GM23338 (cell line): ENCODE results near the gene BMPR1B. TPM values are rescaled to one million over a fixed set of nuclear protein-coding genes. Genes with fewer than 3 reads are reported as not detected.

Experiments
- ATAC-seq: fragments of 200-7000 bp; cut with Tn5 transposase; 3 replicates; pipeline ENCODE4 v1.9.1; 2020
- DNase-seq: peaks from one replicate; pipeline ENCODE4 v3.0.0-alpha.2; 2015; ENCODE audit warnings: low spot score
- H2AFZ ChIP-seq: fragments of 200-600 bp; sonication (generic); 2 replicates; pipeline ENCODE4 v1.8.0; 2016; ENCODE audit warnings: antibody characterized with exemption, mild to moderate bottlenecking, moderate library complexity
- H3F3A ChIP-seq: fragments of 200-600 bp; sonication (generic); replicated peaks from 2 replicates; pipeline ENCODE4 v1.8.0; 2017; ENCODE audit warnings: antibody characterized with exemption, mixed run types, low read depth
- H3K27ac ChIP-seq: fragments of 200-600 bp; sonication (generic); 2 replicates; pipeline ENCODE4 v1.6.1; 2016; ENCODE audit warnings: low read depth
- H3K27me3 ChIP-seq: fragments of 200-600 bp; sonication (generic); 2 replicates; pipeline ENCODE4 v1.8.0; 2016; ENCODE audit warnings: mild to moderate bottlenecking, mixed run types, moderate library complexity; ENCODE audit not compliant: insufficient read depth
- H3K36me3 ChIP-seq: fragments of 200-600 bp; sonication (generic); 2 replicates; pipeline ENCODE4 v1.8.0; 2016; ENCODE audit warnings: mild to moderate bottlenecking; ENCODE audit not compliant: insufficient read depth
- H3K4me1 ChIP-seq: fragments of 200-600 bp; sonication (generic); 2 replicates; pipeline ENCODE4 v1.8.0; 2016; ENCODE audit warnings: mild to moderate bottlenecking, moderate library complexity; ENCODE audit not compliant: insufficient read depth
- H3K4me2 ChIP-seq: fragments of 200-600 bp; sonication (generic); 2 replicates; pipeline ENCODE4 v1.7.1; 2017; ENCODE audit warnings: mixed run types
- H3K4me3 ChIP-seq: fragments of 200-600 bp; sonication (generic); 2 replicates; pipeline ENCODE4 v1.6.1; 2016; ENCODE audit warnings: mixed run types
- H3K79me2 ChIP-seq: fragments of 200-600 bp; sonication (generic); replicated peaks from 2 replicates; pipeline ENCODE4 v1.8.0; 2017; ENCODE audit warnings: mild to moderate bottlenecking; ENCODE audit not compliant: insufficient read depth
- H3K9me2 ChIP-seq: fragments of 200-600 bp; sonication (generic); 2 replicates; pipeline ENCODE4 v1.8.0; 2017; ENCODE audit not compliant: insufficient read depth
- H4K20me1 ChIP-seq: fragments of 200-600 bp; sonication (generic); replicated peaks from 2 replicates; pipeline ENCODE4 v1.8.0; 2017; ENCODE audit warnings: mild to moderate bottlenecking; ENCODE audit not compliant: insufficient read depth
- H3K27ac Mint-ChIP-seq: 2 replicates; pipeline ENCODE4 v1.8.0; 2020; ENCODE audit warnings: inconsistent platforms, mild to moderate bottlenecking, moderate library complexity, mixed read lengths
- H3K27me3 Mint-ChIP-seq: 3 replicates; pipeline ENCODE4 v1.8.0; 2022; ENCODE audit warnings: low read depth, mild to moderate bottlenecking, moderate library complexity, mixed read lengths, inconsistent platforms; ENCODE audit not compliant: insufficient read depth, poor library complexity
- H3K36me3 Mint-ChIP-seq: 3 replicates; pipeline ENCODE4 v1.8.0; 2021; ENCODE audit warnings: low read depth, mild to moderate bottlenecking, inconsistent platforms, moderate library complexity, mixed read lengths
- H3K4me1 Mint-ChIP-seq: 3 replicates; pipeline ENCODE4 v1.8.0; 2020; ENCODE audit warnings: mild to moderate bottlenecking, inconsistent platforms, mixed read lengths
- H3K4me3 Mint-ChIP-seq: 3 replicates; pipeline ENCODE4 v1.8.0; 2021; ENCODE audit warnings: moderate library complexity, mild to moderate bottlenecking, inconsistent platforms, mixed read lengths
- H3K9me3 Mint-ChIP-seq: 3 replicates; pipeline ENCODE4 v1.8.0; 2020; ENCODE audit warnings: moderate library complexity, mild to moderate bottlenecking, inconsistent platforms, mixed read lengths
- CREB1 ChIP-seq: fragments of 250-450 bp; sonication (Bioruptor Pico); IDR thresholded peaks from 2 replicates; pipeline ENCODE4 v1.5.0; 2020; ENCODE audit warnings: low read depth, mild to moderate bottlenecking, moderate library complexity
- CTCF ChIP-seq, 2 experiments: fragments of 200-600 bp in 1 of 2; sonication (generic) in 1 of 2; conservative IDR thresholded peaks; 2 replicates each; pipeline versions ENCODE4 v1.5.1 to v1.6.1; 2016 to 2017; ENCODE audit warnings: antibody characterized with exemption in 2 of 2, low read depth in 2 of 2, mild to moderate bottlenecking in 2 of 2, moderate library complexity in 1 of 2
- ETS1 ChIP-seq: IDR thresholded peaks from 2 replicates; pipeline ENCODE4 v1.6.1; 2016; ENCODE audit warnings: antibody characterized with exemption
- EZH2 ChIP-seq: fragments of 200-600 bp; sonication (generic); IDR thresholded peaks from one replicate; pipeline ENCODE4 v1.8.0; 2017; ENCODE audit warnings: antibody characterized with exemption, mild to moderate bottlenecking, low read depth; ENCODE audit not compliant: unreplicated experiment
- EZH2phosphoT487 ChIP-seq: fragments of 200-600 bp; sonication (generic); IDR thresholded peaks from one replicate; pipeline ENCODE4 v1.8.1; 2018; ENCODE audit warnings: antibody characterized with exemption; ENCODE audit not compliant: unreplicated experiment
- JUNB ChIP-seq: IDR thresholded peaks from one replicate; pipeline ENCODE4 v1.6.1; 2016; ENCODE audit warnings: antibody characterized with exemption; ENCODE audit not compliant: unreplicated experiment
- NANOG ChIP-seq: IDR thresholded peaks from 2 replicates; pipeline ENCODE4 v1.6.1; 2016; ENCODE audit warnings: antibody characterized with exemption, borderline replicate concordance
- POLR2AphosphoS5 ChIP-seq: IDR thresholded peaks from 2 replicates; pipeline ENCODE4 v1.6.1; 2016; ENCODE audit warnings: antibody characterized with exemption, low read depth
- REST ChIP-seq: IDR thresholded peaks from one replicate; pipeline ENCODE4 v1.6.1; 2018; ENCODE audit warnings: antibody characterized with exemption; ENCODE audit not compliant: unreplicated experiment
- STAT1 ChIP-seq: IDR thresholded peaks from one replicate; pipeline ENCODE4 v1.6.1; 2016; ENCODE audit warnings: antibody characterized with exemption; ENCODE audit not compliant: unreplicated experiment
- ZNF114 ChIP-seq: fragments of 250-450 bp; sonication (Bioruptor Pico); IDR thresholded peaks from 2 replicates; pipeline ENCODE4 v1.5.0; 2020; ENCODE audit warnings: mild to moderate bottlenecking, moderate library complexity
- ZNF331 ChIP-seq: fragments of 250-450 bp; sonication (Bioruptor Pico); IDR thresholded peaks from 2 replicates; pipeline ENCODE4 v1.5.0; 2020; ENCODE audit warnings: low read depth, mild to moderate bottlenecking, moderate library complexity
- ZNF462 ChIP-seq: fragments of 250-450 bp; sonication (Bioruptor Pico); IDR thresholded peaks from 2 replicates; pipeline ENCODE4 v1.5.0; 2020; ENCODE audit warnings: mild to moderate bottlenecking, moderate library complexity
- polyA plus RNA-seq: library from polyadenylated mRNA; unstranded; fragments of >200 nt; fragmentation: Nextera tagmentation; extraction: Ambion mirVana; gene quantifications from 2 replicates; pipeline ENCODE4 v1.2.1, GENCODE V29; 2016
- total RNA-seq: library from RNA; depleted of rRNA; stranded (reverse); fragments of >200 nt; shearing (Covaris generic); gene quantifications from 2 replicates; pipeline ENCODE4 v1.2.3, GENCODE V29; 2014

The BMPR1B gene
- total and polyA plus RNA-seq, 2 experiments from 2014 or later, result 0.48 to 1.0 TPM

GRCh38 chr4:95162867-95163266, 405.1 kb downstream of the BMPR1B start:
- Histone ChIP-seq H2AFZ (no peak overlapping the region), H3K79me2 (no peaks in the 10 kb centered on the region), H3K27ac (no peak overlapping the region), H4K20me1 (no peaks in the 10 kb centered on the region), H3K4me2 (no peak overlapping the region), H3K4me1 (0 out of 2 replicates have a peak, but pooled peaks cover 6% of the 10 kb centered on the region), H3K9me2 (0 out of 2 replicates have a peak, but pooled peaks cover 3% of the 10 kb centered on the region), H3F3A (no peaks in the 10 kb centered on the region), H3K4me3 (no peak overlapping the region), H3K36me3 (no peaks in the 10 kb centered on the region), H3K27me3 (no peaks in the 10 kb centered on the region)
- DNase-seq (no peak), ATAC-seq (no peak)
- Mint-ChIP-seq H3K9me3 (no peaks in the 10 kb centered on the region; the same call in 2 of the 3 replicates), H3K27me3 (no peaks in the 10 kb centered on the region), H3K4me1 (peaks cover 19% of the 10 kb centered on the region), H3K4me3 (no peak overlapping the region), H3K36me3 (no peaks in the 10 kb centered on the region; the same call in 2 of the 3 replicates), H3K27ac (no peak overlapping the region)
- no peak for TF ChIP-seq EZH2
- TF ChIP-seq NANOG, result no peak
- no peak for TF ChIP-seq POLR2AphosphoS5
- no peak for TF ChIP-seq STAT1
- TF ChIP-seq ETS1, result no peak
- no peak for TF ChIP-seq ZNF462
- no peak for TF ChIP-seq REST
- no peak for TF ChIP-seq ZNF331 (CRISPR knock-in tag)
- no peak for TF ChIP-seq CTCF (conservative IDR thresholded peaks at IDR 0.05; ENCODE audit: low read depth in 2 of 2)
- no peak for TF ChIP-seq ZNF114
- TF ChIP-seq CREB1, result no peak
- no peak for TF ChIP-seq JUNB
- TF ChIP-seq EZH2phosphoT487, result no peak
